MM.1S (cell line): ENCODE measurements around the gene RBKS.
"Not testable (repeated sequence)": the region's sequence is repeated elsewhere in the genome, so short reads cannot be mapped to it uniquely, and the experiment has no call there.

Experiments
- CTCF ChIP-seq: fragments of 300-600 bp; sonication (generic); IDR thresholded peaks from 2 replicates; pipeline ENCODE4 v1.5.1; 2016; ENCODE audit warnings: antibody characterized with exemption, low read length, mixed read lengths
- EZH2 ChIP-seq: fragments of 300-600 bp; sonication (generic); optimal IDR thresholded peaks from 2 replicates; pipeline ENCODE3; 2017; ENCODE audit warnings: low read depth, mild to moderate bottlenecking, antibody characterized with exemption, low read length, mixed read lengths

GRCh38 chr2:27764526-27764925, 125.7 kb downstream of the RBKS start:
- TF ChIP-seq CTCF, EZH2: not testable (repeated sequence)
